GM18498 (cell line): Measurements from ENCODE around the gene TTC7B.
"Not testable (repeated sequence)": the region's sequence is repeated elsewhere in the genome, so short reads cannot be mapped to it uniquely, and the experiment has no call there.

Source experiments
- ATAC-seq: cut with Tn5 transposase; IDR thresholded peaks from one replicate; pipeline ENCODE4 v1.9.1; 2021; ENCODE audit warnings: mild to moderate bottlenecking, moderate library complexity; ENCODE audit not compliant: unreplicated experiment

Gene TTC7B

GRCh38 chr14:90536511-90537191 lies 279.6 kb downstream of the TTC7B start:
- ATAC-seq, result no peak

DNA sequence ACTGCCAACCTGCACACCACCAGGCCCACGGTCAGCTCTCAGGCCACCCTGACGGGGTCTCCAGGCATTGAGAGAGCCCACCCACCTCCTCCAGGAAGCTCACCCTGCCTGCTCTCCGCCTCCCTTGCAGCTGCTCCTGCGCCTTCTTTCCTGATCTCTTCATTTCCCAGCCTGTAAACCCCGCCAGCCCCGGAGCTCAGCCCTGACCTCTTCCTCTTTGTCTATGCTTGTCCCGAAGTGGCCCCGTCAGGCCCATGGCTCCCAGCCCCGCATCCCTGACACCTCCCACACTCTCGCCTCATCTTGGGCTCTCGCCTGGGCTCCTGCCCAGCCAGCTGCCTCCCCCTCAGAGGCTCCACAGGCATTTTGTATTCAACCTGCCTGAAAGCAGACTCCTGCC lies 280.1 kb downstream of the TTC7B start:
- no peak for ATAC-seq

- no peak for ATAC-seq
Measured at GRCh38 chr14:90535556-90536090, 280.6 kb downstream of the TTC7B start.

GRCh38 chr14:90534838-90535555 lies 281.2 kb downstream of the TTC7B start:
- ATAC-seq, result no peak

- no peak for ATAC-seq
Measured at GRCh38 chr14:90534091-90534837, 282.0 kb downstream of the TTC7B start.

DNA sequence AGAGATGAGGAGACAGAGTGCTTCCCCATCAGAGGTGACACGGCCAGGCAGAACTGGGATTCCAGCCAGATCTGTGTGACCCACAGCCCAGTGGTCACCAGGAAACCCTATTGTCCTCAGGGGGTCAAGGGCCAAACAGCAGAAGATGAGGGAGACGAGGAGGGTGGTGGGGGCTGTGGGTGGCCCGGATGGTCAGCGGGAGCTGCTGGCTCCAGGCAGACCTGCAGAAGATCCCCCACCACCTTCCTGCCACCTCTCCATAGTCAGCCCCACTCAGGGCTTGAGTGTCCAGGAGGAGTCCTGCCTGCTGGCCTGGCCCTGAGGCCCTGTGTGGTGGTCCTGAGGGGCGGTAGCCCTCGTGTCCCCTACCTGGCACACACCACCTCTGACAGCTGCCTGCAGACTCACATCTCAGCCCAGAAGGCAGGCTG lies 282.6 kb downstream of the TTC7B start:
- no peak for ATAC-seq

- no peak for ATAC-seq
Measured at GRCh38 chr14:90532826-90533525, 283.3 kb downstream of the TTC7B start.

- no peak for ATAC-seq
Measured at GRCh38 chr14:90531497-90531896, 284.7 kb downstream of the TTC7B start.

GRCh38 chr14:90530523-90530922 lies 285.7 kb downstream of the TTC7B start:
- ATAC-seq, result no peak

DNA sequence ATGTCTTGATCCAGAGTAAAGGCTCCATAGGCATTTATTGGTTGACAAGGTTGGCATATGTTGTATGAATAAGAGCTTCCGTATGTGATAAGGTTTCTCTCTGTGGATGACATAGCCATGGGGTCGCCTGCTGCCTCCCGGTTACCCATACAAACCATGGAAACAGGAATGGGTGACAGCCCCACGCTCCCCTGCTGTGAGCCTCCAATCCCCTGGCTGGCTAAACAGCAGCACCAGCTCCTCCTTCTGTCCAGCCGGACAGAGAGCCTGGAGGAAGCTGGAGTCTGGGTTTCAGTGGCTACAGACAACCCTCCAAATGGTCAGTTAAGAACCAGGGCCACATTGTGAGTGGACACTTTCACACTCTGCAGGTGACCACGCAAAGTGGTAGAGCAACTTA lies 288.3 kb downstream of the TTC7B start:
- ATAC-seq, result no peak

- not testable (repeated sequence) for ATAC-seq
Measured at GRCh38 chr14:90526536-90526935, 289.7 kb downstream of the TTC7B start.

GRCh38 chr14:90525353-90526028 lies 290.7 kb downstream of the TTC7B start:
- not testable (repeated sequence) for ATAC-seq

DNA sequence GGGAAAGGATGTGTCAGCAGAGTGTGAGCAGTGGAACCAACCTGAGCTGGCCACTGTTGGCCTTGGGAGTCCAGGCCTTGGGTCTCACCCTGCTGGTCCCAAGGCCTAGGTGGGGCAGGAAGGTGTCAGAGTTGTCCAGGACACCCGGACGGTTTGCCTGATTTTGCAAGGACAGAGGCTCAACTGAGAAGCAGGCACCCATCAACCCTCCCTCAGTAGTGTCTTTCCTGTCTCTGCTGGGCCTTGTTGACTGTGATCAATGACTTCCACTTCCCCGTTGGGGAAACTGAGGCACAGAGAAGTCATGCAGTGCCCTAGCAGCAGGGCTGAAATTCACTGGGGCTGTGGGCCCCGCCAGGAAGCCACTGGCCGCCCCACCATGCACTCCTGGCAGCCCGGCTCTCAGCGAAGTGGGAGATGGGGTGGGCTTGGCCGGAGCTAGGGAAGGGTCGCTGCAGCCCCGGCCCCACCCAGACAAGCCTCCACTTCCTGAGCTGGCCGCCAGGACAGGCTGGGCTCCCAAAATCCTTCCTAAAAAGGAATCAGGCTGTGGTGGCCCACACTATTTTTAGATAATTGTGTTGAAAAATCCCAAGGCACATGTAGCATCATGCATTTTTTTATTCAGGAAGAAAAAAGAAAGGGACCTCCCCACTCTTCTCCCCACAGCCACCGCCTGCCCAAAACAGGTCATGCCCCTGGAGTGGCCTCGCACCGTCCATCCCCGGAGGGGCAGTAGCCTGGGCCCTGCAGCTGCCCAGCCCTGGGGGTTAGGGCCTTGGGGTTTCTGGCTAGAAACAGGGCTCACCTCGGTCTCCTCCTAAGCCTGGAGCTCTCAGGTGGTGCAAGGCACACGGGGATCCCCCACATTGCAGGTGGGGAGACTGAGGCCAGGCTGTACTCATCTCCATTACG lies 292.0 kb downstream of the TTC7B start:
- no peak for ATAC-seq

GRCh38 chr14:90523544-90523943 lies 292.7 kb downstream of the TTC7B start:
- ATAC-seq, result no peak

GRCh38 chr14:90522571-90523191 lies 293.5 kb downstream of the TTC7B start:
- ATAC-seq, result no peak

GRCh38 chr14:90521930-90522483 lies 294.2 kb downstream of the TTC7B start:
- ATAC-seq, result no peak

GRCh38 chr14:90521084-90521929 lies 294.9 kb downstream of the TTC7B start:
- no peak for ATAC-seq

GRCh38 chr14:90520326-90520725 lies 295.9 kb downstream of the TTC7B start:
- no peak for ATAC-seq
